Measurements from ENCODE around the gene PSTPIP1.

PSTPIP1 gene

GRCh38 chr15:77070180-77070494, 75.2 kb downstream of the PSTPIP1 start:
- H3K27ac ChIP-seq (ENCODE audit: low read length) = peak overlapping the region; percentile 55
- H3K9me3 ChIP-seq (ENCODE audit: insufficient read depth, low read length) = no peaks in the 10 kb centered on the region
- H3K27me3 ChIP-seq (ENCODE audit: low read depth, low read length) = 0 out of 2 replicates have a peak, but pooled peaks cover 4% of the 10 kb centered on the region
- peaks cover 12% of the 10 kb centered on the region for H3K36me3 ChIP-seq (replicated peaks; ENCODE audit: low read depth, low read length)
- no peak overlapping the region for H2AFZ ChIP-seq (ENCODE audit: low read depth, low read length)
- H4K20me1 ChIP-seq (ENCODE audit: insufficient read depth, low read length) = peaks cover 42% of the 10 kb centered on the region
- peaks cover 38% of the 10 kb centered on the region for H3K4me1 ChIP-seq (ENCODE audit: low read length)
- TF ChIP-seq CTCF (IDR thresholded peaks at IDR 0.05; ENCODE audit: low read depth, low read length) = no peak
- TF ChIP-seq EZH2phosphoT487 (IDR thresholded peaks at IDR 0.05; ENCODE audit: low read depth) = no peak
- peaks cover 57% of the 10 kb centered on the region for H3K79me2 ChIP-seq (ENCODE audit: low read length)
- H3K4me2 ChIP-seq (ENCODE audit: low read length) = peak overlapping the region; percentile 93
- H3K4me3 ChIP-seq (ENCODE audit: low read length) = peak overlapping the region; percentile 93
- peak overlapping the region; percentile 85 for H3K9ac ChIP-seq (ENCODE audit: low read length)

- Histone ChIP-seq H3K4me3 (ENCODE audit: low read length) (peak within 1 kb of the TSS; percentile 93), H3K4me1 (ENCODE audit: low read length) (peaks cover 38% of the 10 kb centered on the region), H3K27me3 (ENCODE audit: low read depth, low read length) (peaks cover 9% of the 10 kb centered on the region), H3K27ac (ENCODE audit: low read length) (peak within 1 kb of the TSS; percentile 55), H3K9me3 (ENCODE audit: insufficient read depth, low read length) (no peaks in the 10 kb centered on the region), H3K4me2 (ENCODE audit: low read length) (peak within 1 kb of the TSS; percentile 93), H3K36me3 (replicated peaks; ENCODE audit: low read depth, low read length) (peaks cover 12% of the 10 kb centered on the region), H3K79me2 (ENCODE audit: low read length) (peaks cover 52% of the 10 kb centered on the region), H4K20me1 (ENCODE audit: insufficient read depth, low read length) (peaks cover 39% of the 10 kb centered on the region), H2AFZ (ENCODE audit: low read depth, low read length) (peak within 1 kb of the TSS; percentile 97), H3K9ac (ENCODE audit: low read length) (peak within 1 kb of the TSS; percentile 85)
- TF ChIP-seq CTCF (IDR thresholded peaks at IDR 0.05; ENCODE audit: low read depth, low read length) = no peak
- no peak for TF ChIP-seq EZH2phosphoT487 (IDR thresholded peaks at IDR 0.05; ENCODE audit: low read depth)
Observed at GRCh38 chr15:77070495-77071304, 75.8 kb downstream of the PSTPIP1 start, which contains the start of gene TSPAN3. TSPAN3 (minus strand) TSS chr15:77071109; CDS start chr15:77070954, 155 bp downstream.

- H3K4me3 ChIP-seq (ENCODE audit: low read length) = peak overlapping the region; percentile 93
- H3K4me1 ChIP-seq (ENCODE audit: low read length) = peaks cover 38% of the 10 kb centered on the region
- H3K27ac ChIP-seq (ENCODE audit: low read length) = no peak overlapping the region
- H4K20me1 ChIP-seq (ENCODE audit: insufficient read depth, low read length) = peaks cover 32% of the 10 kb centered on the region
- TF ChIP-seq EZH2phosphoT487 (IDR thresholded peaks at IDR 0.05; ENCODE audit: low read depth) = no peak
- TF ChIP-seq CTCF (IDR thresholded peaks at IDR 0.05; ENCODE audit: low read depth, low read length) = no peak
- H3K79me2 ChIP-seq (ENCODE audit: low read length) = peaks cover 43% of the 10 kb centered on the region
- peaks cover 16% of the 10 kb centered on the region for H3K27me3 ChIP-seq (ENCODE audit: low read depth, low read length)
- H2AFZ ChIP-seq (ENCODE audit: low read depth, low read length) = peak overlapping the region; percentile 97
- peaks cover 11% of the 10 kb centered on the region for H3K36me3 ChIP-seq (replicated peaks; ENCODE audit: low read depth, low read length)
- peak overlapping the region; percentile 43; the same call in 1 of the 2 replicates for H3K9ac ChIP-seq (ENCODE audit: low read length)
- peak overlapping the region; percentile 53 for H3K4me2 ChIP-seq (ENCODE audit: low read length)
- H3K9me3 ChIP-seq (ENCODE audit: insufficient read depth, low read length) = no peaks in the 10 kb centered on the region
Observed at GRCh38 chr15:77071305-77072223, 76.6 kb downstream of the PSTPIP1 start.

- Histone ChIP-seq H3K27me3 (ENCODE audit: low read depth, low read length) (peaks cover 16% of the 10 kb centered on the region), H3K4me1 (ENCODE audit: low read length) (peaks cover 11% of the 10 kb centered on the region), H4K20me1 (ENCODE audit: insufficient read depth, low read length) (peaks cover 6% of the 10 kb centered on the region), H3K9me3 (ENCODE audit: insufficient read depth, low read length) (no peaks in the 10 kb centered on the region), H2AFZ (ENCODE audit: low read depth, low read length) (no peak overlapping the region), H3K79me2 (ENCODE audit: low read length) (peaks cover 15% of the 10 kb centered on the region), H3K9ac (ENCODE audit: low read length) (no peak overlapping the region), H3K36me3 (replicated peaks; ENCODE audit: low read depth, low read length) (peaks cover 4% of the 10 kb centered on the region), H3K4me2 (ENCODE audit: low read length) (no peak overlapping the region), H3K27ac (ENCODE audit: low read length) (no peak overlapping the region), H3K4me3 (ENCODE audit: low read length) (no peak overlapping the region)
- TF ChIP-seq EZH2phosphoT487 (IDR thresholded peaks at IDR 0.05; ENCODE audit: low read depth) = no peak
- no peak for TF ChIP-seq CTCF (IDR thresholded peaks at IDR 0.05; ENCODE audit: low read depth, low read length)
Observed at GRCh38 chr15:77074350-77074749, 79.4 kb downstream of the PSTPIP1 start.
